ENCODE results near the gene LPP.

- TF ChIP-seq, protein P1, sequence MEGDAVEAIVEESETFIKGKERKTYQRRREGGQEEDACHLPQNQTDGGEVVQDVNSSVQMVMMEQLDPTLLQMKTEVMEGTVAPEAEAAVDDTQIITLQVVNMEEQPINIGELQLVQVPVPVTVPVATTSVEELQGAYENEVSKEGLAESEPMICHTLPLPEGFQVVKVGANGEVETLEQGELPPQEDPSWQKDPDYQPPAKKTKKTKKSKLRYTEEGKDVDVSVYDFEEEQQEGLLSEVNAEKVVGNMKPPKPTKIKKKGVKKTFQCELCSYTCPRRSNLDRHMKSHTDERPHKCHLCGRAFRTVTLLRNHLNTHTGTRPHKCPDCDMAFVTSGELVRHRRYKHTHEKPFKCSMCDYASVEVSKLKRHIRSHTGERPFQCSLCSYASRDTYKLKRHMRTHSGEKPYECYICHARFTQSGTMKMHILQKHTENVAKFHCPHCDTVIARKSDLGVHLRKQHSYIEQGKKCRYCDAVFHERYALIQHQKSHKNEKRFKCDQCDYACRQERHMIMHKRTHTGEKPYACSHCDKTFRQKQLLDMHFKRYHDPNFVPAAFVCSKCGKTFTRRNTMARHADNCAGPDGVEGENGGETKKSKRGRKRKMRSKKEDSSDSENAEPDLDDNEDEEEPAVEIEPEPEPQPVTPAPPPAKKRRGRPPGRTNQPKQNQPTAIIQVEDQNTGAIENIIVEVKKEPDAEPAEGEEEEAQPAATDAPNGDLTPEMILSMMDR (conservative IDR thresholded peaks at IDR 0.05; ENCODE audit: low read depth, low read length): no peak
- TF ChIP-seq FOS (IDR thresholded peaks at IDR 0.05; ENCODE audit: low read depth, low read length) (no peak), MAZ (IDR thresholded peaks at IDR 0.05; ENCODE audit: borderline replicate concordance, low read depth, low read length) (no peak), RAD21 (IDR thresholded peaks at IDR 0.05; ENCODE audit: low read length) (no peak)
These were observed 17.9 kb downstream of the LPP start for GRCh38 chr3:188171682-188172467.
